Inflammatory macrophage treated with lipopolysaccharide for 4 hours (primary cell): Measurements from ENCODE around the gene JSRP1.
A peak's percentile ranks its signal among the peaks of the same experiment; 100 is the strongest.
"Not testable (repeated sequence)": the region's sequence is repeated elsewhere in the genome, so short reads cannot be mapped to it uniquely, and the experiment has no call there.

Experiments used
- DNase-seq: peaks from one replicate; pipeline ENCODE4 v3.0.0-alpha.2; 2020

The JSRP1 gene

GRCh38 chr19:2282062-2282861 is 26.0 kb upstream of the JSRP1 start, which contains the start of gene PEAK3:
Gene PEAK3, minus strand, starts transcription at chr19:2282175. Its CDS starts 1,244 bp downstream, at chr19:2280931.
- peak; percentile 72 for DNase-seq

GRCh38 chr19:2281265-2282061 is 25.2 kb upstream of the JSRP1 start:
- not testable (repeated sequence) for DNase-seq

- DNase-seq = no peak
Observed at GRCh38 chr19:2280633-2281264, 24.5 kb upstream of the JSRP1 start.

- no peak for DNase-seq
Observed at GRCh38 chr19:2278459-2279158, 22.4 kb upstream of the JSRP1 start.

- DNase-seq = no peak
Observed at GRCh38 chr19:2277138-2277537, 20.9 kb upstream of the JSRP1 start.

GRCh38 chr19:2276429-2276986 is 20.3 kb upstream of the JSRP1 start:
- DNase-seq = no peak

- DNase-seq = no peak
Observed at GRCh38 chr19:2275588-2276428, 19.6 kb upstream of the JSRP1 start.

GRCh38 chr19:2274931-2275535 is 18.8 kb upstream of the JSRP1 start:
- peak; percentile 72 for DNase-seq

GRCh38 chr19:2274185-2274711 is 18.0 kb upstream of the JSRP1 start:
- no peak for DNase-seq

- DNase-seq = peak; percentile 69
Observed at GRCh38 chr19:2273356-2274184, 17.4 kb upstream of the JSRP1 start.

- peak; percentile 41 for DNase-seq
Observed at GRCh38 chr19:2271234-2272103, 15.3 kb upstream of the JSRP1 start.

GRCh38 chr19:2270423-2271233 is 14.4 kb upstream of the JSRP1 start:
- DNase-seq = peak; percentile 98

- DNase-seq = no peak
Observed at GRCh38 chr19:2270157-2270422, 13.9 kb upstream of the JSRP1 start.

- DNase-seq = peak; percentile 96
Observed at GRCh38 chr19:2269244-2270156, 13.3 kb upstream of the JSRP1 start.

- DNase-seq = no peak
Observed at GRCh38 chr19:2268861-2269243, 12.6 kb upstream of the JSRP1 start.

- DNase-seq = no peak
Observed at GRCh38 chr19:2268480-2268830, 12.2 kb upstream of the JSRP1 start.
